HT1080 (cell line): ENCODE measurements around the gene SLC9A8. TPM values are rescaled to one million over a fixed set of nuclear protein-coding genes. Genes with fewer than 3 reads are reported as not detected.

Experiments
- DNase-seq: peaks from one replicate; pipeline ENCODE4 v3.0.0-alpha.2; 2015; ENCODE audit warnings: low read depth
- total RNA-seq: library from RNA; depleted of rRNA; stranded (reverse); fragments of >200 nt; shearing (Covaris generic); gene quantifications from 2 replicates; pipeline ENCODE4 v1.2.3, GENCODE V29; 2014

Gene SLC9A8
- total RNA-seq, 1 experiment from 2014 or later, result 9.0 TPM

GRCh38 chr20:49874696-49875095 is 62.1 kb downstream of the SLC9A8 start:
- no peak for DNase-seq

GRCh38 chr20:49877386-49877921 is 64.8 kb downstream of the SLC9A8 start:
- DNase-seq, result no peak

- DNase-seq, result no peak
Measured at GRCh38 chr20:49878977-49879376, 66.3 kb downstream of the SLC9A8 start.

GRCh38 chr20:49880177-49880576 is 67.5 kb downstream of the SLC9A8 start:
- DNase-seq, result no peak

GRCh38 chr20:49880724-49881445 is 68.3 kb downstream of the SLC9A8 start:
- no peak for DNase-seq

GRCh38 chr20:49882171-49882970 is 69.7 kb downstream of the SLC9A8 start:
- DNase-seq, result no peak

- no peak for DNase-seq
Measured at GRCh38 chr20:49883246-49883802, 70.7 kb downstream of the SLC9A8 start.

GRCh38 chr20:49885558-49886332 is 73.1 kb downstream of the SLC9A8 start:
- DNase-seq, result no peak

- DNase-seq, result no peak
Measured at GRCh38 chr20:49886571-49887213, 74.1 kb downstream of the SLC9A8 start.

- DNase-seq, result no peak
Measured at GRCh38 chr20:49887251-49888211, 74.9 kb downstream of the SLC9A8 start.

- peak; percentile 66 for DNase-seq
Measured at GRCh38 chr20:49888212-49889000, 75.8 kb downstream of the SLC9A8 start.

GRCh38 chr20:49889001-49889934 is 76.6 kb downstream of the SLC9A8 start:
- DNase-seq, result no peak

GRCh38 chr20:49889935-49890333 is 77.3 kb downstream of the SLC9A8 start:
- no peak for DNase-seq

- no peak for DNase-seq
Measured at GRCh38 chr20:49890471-49891361, 78.1 kb downstream of the SLC9A8 start.

- DNase-seq, result no peak
Measured at GRCh38 chr20:49891476-49892110, 79.0 kb downstream of the SLC9A8 start.

GRCh38 chr20:49892260-49892659 is 79.6 kb downstream of the SLC9A8 start:
- DNase-seq, result no peak
